Esophagus squamous epithelium (tissue), 5 donors: ENCODE data around the gene CTAGE8. TPM values are rescaled to one million over a fixed set of nuclear protein-coding genes. Genes with fewer than 3 reads are reported as not detected.
"Not testable (repeated sequence)": the region's sequence is repeated elsewhere in the genome, so short reads cannot be mapped to it uniquely, and the experiment has no call there.

Experiments
- DNase-seq: peaks from one replicate; lab custom pipeline; 2025; lab: John Stamatoyannopoulos, UW
- H3K27ac ChIP-seq, 4 donors: fragments of 200-600 bp; sonication (generic); one replicate each; pipeline ENCODE4 v1.5.1; 2016 to 2019; ENCODE audit warnings: mild to moderate bottlenecking in 1 of 4
- H3K27me3 ChIP-seq, 4 donors: fragments of 200-600 bp; sonication (generic); 1 replicate in 3 of 4; 2 replicates in 1 of 4; pipeline versions ENCODE4 v1.5.1 to v1.6.0; 2017 to 2021; ENCODE audit warnings: antibody characterized with exemption in 1 of 4
- H3K36me3 ChIP-seq, 3 donors: fragments of 200-600 bp; sonication (generic); one replicate each; pipeline ENCODE4 v1.5.1; 2016 to 2019
- H3K4me1 ChIP-seq, 3 donors: fragments of 200-600 bp; sonication (generic); one replicate each; pipeline ENCODE4 v1.5.1; 2017 to 2019
- H3K4me3 ChIP-seq, 4 donors: fragments of 200-600 bp; sonication (generic); 1 replicate in 3 of 4; 2 replicates in 1 of 4; pipeline ENCODE4 v1.5.1; 2016 to 2019; ENCODE audit warnings: mild to moderate bottlenecking in 2 of 4, moderate library complexity in 1 of 4
- H3K9me3 ChIP-seq, 3 donors: fragments of 200-600 bp; sonication (generic); one replicate each; pipeline ENCODE4 v1.5.1; 2016 to 2019
- CTCF ChIP-seq, 6 experiments: fragments of 450-650 bp in 4 of 6; fragments of 200-600 bp in 2 of 6; sonication (generic) in 2 of 6; IDR thresholded peaks; one replicate each; pipeline ENCODE4 v1.5.1; 2016 to 2019; ENCODE audit warnings: antibody characterized with exemption in 6 of 6, mild to moderate bottlenecking in 4 of 6, moderate library complexity in 4 of 6
- POLR2A ChIP-seq, 4 donors: fragments of 450-650 bp; IDR thresholded peaks; one replicate each; pipeline ENCODE4 v1.6.1; 2017; ENCODE audit warnings: antibody characterized with exemption in 4 of 4, mild to moderate bottlenecking in 4 of 4, moderate library complexity in 3 of 4
- WGBS, 2 donors: methylation state at CpG; one replicate each; pipeline ENCODE4 v1.1.5; 2018; 5-methylcytosine and 5-hydroxymethylcytosine counted together
- intact Hi-C: fragments of 100-400 bp; cut with DNase I; formaldehyde crosslinking; loops from one replicate; pipeline ENCODE4 v1.15.0; 2022
- total RNA-seq, 4 donors: library from RNA; depleted of rRNA; stranded (reverse); fragments of >200 nt; gene quantifications; one replicate each; pipeline ENCODE4 v1.1.0, GENCODE V29; 2016
- donor health status: DM: yes; HTN: yes; CAD: no.

CTAGE8 gene
- total RNA-seq, 4 donors from 2014 or later = 0.23 to 4.5 (median 3.4) TPM

- H3K27me3 ChIP-seq, H3K4me1 ChIP-seq, H3K36me3 ChIP-seq, H3K27ac ChIP-seq, H3K4me3 ChIP-seq, intact Hi-C loops, DNase-seq, H3K9me3 ChIP-seq: not testable (repeated sequence)
- no CpG with 5 or more reads among the region's 6 CpGs for WGBS, 2 donors
Measured at GRCh38 chr7:144283716-144284115, 14.6 kb upstream of the CTAGE8 start.

GRCh38 chr7:144282490-144282889 is 13.4 kb upstream of the CTAGE8 start:
- DNase-seq, H3K36me3 ChIP-seq, intact Hi-C loops, H3K4me1 ChIP-seq, H3K9me3 ChIP-seq, H3K4me3 ChIP-seq, H3K27me3 ChIP-seq, H3K27ac ChIP-seq: not testable (repeated sequence)
- 100% methylated on average over 1 of the region's 4 CpGs; no CpG with 5 or more reads in 1 of the 2 donors for WGBS, 2 donors

GRCh38 chr7:144281981-144282380 is 12.9 kb upstream of the CTAGE8 start:
- H3K27me3 ChIP-seq, intact Hi-C loops, DNase-seq, H3K4me3 ChIP-seq, H3K36me3 ChIP-seq, H3K27ac ChIP-seq, H3K4me1 ChIP-seq, H3K9me3 ChIP-seq: not testable (repeated sequence)
- no CpG with 5 or more reads among the region's 8 CpGs for WGBS, 2 donors

- H3K27ac ChIP-seq, H3K4me1 ChIP-seq, H3K9me3 ChIP-seq, H3K36me3 ChIP-seq, DNase-seq, H3K27me3 ChIP-seq, intact Hi-C loops, H3K4me3 ChIP-seq: not testable (repeated sequence)
- WGBS, 2 donors = 80 to 96% methylated on average over 3 of the region's 6 CpGs
Measured at GRCh38 chr7:144280010-144280409, 10.9 kb upstream of the CTAGE8 start.

- H3K4me3 ChIP-seq, H3K27ac ChIP-seq, DNase-seq, intact Hi-C loops, H3K9me3 ChIP-seq, H3K36me3 ChIP-seq, H3K4me1 ChIP-seq, H3K27me3 ChIP-seq: not testable (repeated sequence)
- WGBS, 2 donors = no CpG with 5 or more reads among the region's 6 CpGs
Measured at GRCh38 chr7:144275281-144275680, 6.2 kb upstream of the CTAGE8 start.

- intact Hi-C loops, H3K27ac ChIP-seq, H3K36me3 ChIP-seq, H3K9me3 ChIP-seq, H3K4me1 ChIP-seq, H3K27me3 ChIP-seq, DNase-seq, H3K4me3 ChIP-seq: not testable (repeated sequence)
- WGBS, 2 donors = 80 to 90% methylated on average over 2 to 3 of the region's 7 CpGs
Measured at GRCh38 chr7:144264692-144265091, 4.4 kb downstream of the CTAGE8 start, which contains the start of gene OR2A7. Gene OR2A7 (minus strand): TSS chr7:144264792. CDS start chr7:144259628, 5,164 bp downstream.

GRCh38 chr7:144262128-144262527 is 7.0 kb downstream of the CTAGE8 start:
- H3K4me1 ChIP-seq, H3K4me3 ChIP-seq, intact Hi-C loops, H3K27me3 ChIP-seq, DNase-seq, H3K36me3 ChIP-seq, H3K9me3 ChIP-seq, H3K27ac ChIP-seq: not testable (repeated sequence)
- WGBS, 2 donors = no CpG with 5 or more reads among the region's 2 CpGs

- DNase-seq, H3K4me1 ChIP-seq, intact Hi-C loops, H3K36me3 ChIP-seq, H3K27me3 ChIP-seq, H3K9me3 ChIP-seq, H3K27ac ChIP-seq, H3K4me3 ChIP-seq: not testable (repeated sequence)
- no CpG with 5 or more reads among the region's 14 CpGs for WGBS, 2 donors
Measured at GRCh38 chr7:144259067-144259466, 10.0 kb downstream of the CTAGE8 start.

- WGBS, 2 donors = 81 to 88% methylated on average over 3 of the region's 3 CpGs
- no peaks in the 10 kb centered on the region for H3K9me3 ChIP-seq
- intact Hi-C loops = no loop called here
- TF ChIP-seq CTCF (IDR thresholded peaks at IDR 0.05) = no peak
- TF ChIP-seq POLR2A (IDR thresholded peaks at IDR 0.05) = no peak
- no peaks in the 10 kb centered on the region for H3K36me3 ChIP-seq
- no peak for DNase-seq
- no peak overlapping the region for H3K27ac ChIP-seq
- H3K27me3 ChIP-seq = no peaks in the 10 kb centered on the region
- H3K4me3 ChIP-seq = no peak overlapping the region
- H3K4me1 ChIP-seq = no peaks in the 10 kb centered on the region
Measured at GRCh38 chr7:144256112-144256511, 13.0 kb downstream of the CTAGE8 start.
